Esophagus muscularis mucosa (tissue), 4 donors: ENCODE results near the gene RAVER2. TPM values are rescaled to one million over a fixed set of nuclear protein-coding genes. Genes with fewer than 3 reads are reported as not detected.

Source experiments
- DNase-seq: peaks from one replicate; pipeline ENCODE4 v3.0.0-alpha.2; 2017; ENCODE audit errors: extremely low spot score
- H3K27ac ChIP-seq, 4 donors: fragments of 200-600 bp; sonication (generic); replicated peaks in 1 of 4; 1 replicate in 3 of 4; 2 replicates in 1 of 4; pipeline ENCODE4 v1.5.1; 2016 to 2019; ENCODE audit warnings: mild to moderate bottlenecking in 1 of 4
- H3K27me3 ChIP-seq, 4 donors: fragments of 200-600 bp; sonication (generic); one replicate each; pipeline versions ENCODE4 v1.5.1 to v1.6.0; 2016 to 2019
- H3K36me3 ChIP-seq, 4 donors: fragments of 200-600 bp; sonication (generic); one replicate each; pipeline ENCODE4 v1.5.1; 2016 to 2019
- H3K4me1 ChIP-seq, 4 donors: fragments of 200-600 bp; sonication (generic); one replicate each; pipeline ENCODE4 v1.5.1; 2016 to 2019
- H3K4me3 ChIP-seq, 4 donors: fragments of 200-600 bp; sonication (generic); 1 replicate in 2 of 4; 2 replicates in 2 of 4; pipeline ENCODE4 v1.5.1; 2016 to 2019; ENCODE audit warnings: mild to moderate bottlenecking in 4 of 4, moderate library complexity in 1 of 4
- H3K9me3 ChIP-seq, 4 donors: fragments of 200-600 bp; sonication (generic); 1 replicate in 3 of 4; 2 replicates in 1 of 4; pipeline ENCODE4 v1.5.1; 2016 to 2019
- CTCF ChIP-seq, 3 experiments: fragments of 200-600 bp in 2 of 3; fragments of 450-650 bp in 1 of 3; sonication (generic) in 2 of 3; IDR thresholded peaks; one replicate each; pipeline ENCODE4 v1.5.1; 2017 to 2019; ENCODE audit warnings: antibody characterized with exemption in 3 of 3, mild to moderate bottlenecking in 2 of 3, moderate library complexity in 1 of 3
- EP300 ChIP-seq: sonication (generic); formaldehyde crosslinking; IDR thresholded peaks from one replicate; pipeline ENCODE4 v1.6.1; 2017; ENCODE audit warnings: antibody characterized with exemption
- POLR2A ChIP-seq: fragments of 450-650 bp; IDR thresholded peaks from one replicate; pipeline ENCODE4 v1.6.1; 2017; ENCODE audit warnings: antibody characterized with exemption, moderate library complexity, mild to moderate bottlenecking, low read depth
- POLR2AphosphoS5 ChIP-seq, 2 donors: sonication (generic); formaldehyde crosslinking; IDR thresholded peaks; one replicate each; pipeline ENCODE4 v1.6.1; 2017; ENCODE audit warnings: antibody characterized with exemption in 2 of 2
- WGBS: methylation state at CpG from one replicate; pipeline ENCODE4 v1.1.5; 2018; 5-methylcytosine and 5-hydroxymethylcytosine counted together
- intact Hi-C: fragments of 100-400 bp; cut with DNase I; formaldehyde crosslinking; loops from one replicate; pipeline ENCODE4 v1.15.1; 2023
- total RNA-seq, 4 donors: library from RNA; depleted of rRNA; stranded (reverse); fragments of >200 nt; gene quantifications; one replicate each; pipeline versions ENCODE4 v1.1.0 to v1.2.1, GENCODE V29; 2016

RAVER2 gene
- total RNA-seq, 4 donors from 2014 or later, result 17.9 to 30.2 (median 22.4) TPM

DNA sequence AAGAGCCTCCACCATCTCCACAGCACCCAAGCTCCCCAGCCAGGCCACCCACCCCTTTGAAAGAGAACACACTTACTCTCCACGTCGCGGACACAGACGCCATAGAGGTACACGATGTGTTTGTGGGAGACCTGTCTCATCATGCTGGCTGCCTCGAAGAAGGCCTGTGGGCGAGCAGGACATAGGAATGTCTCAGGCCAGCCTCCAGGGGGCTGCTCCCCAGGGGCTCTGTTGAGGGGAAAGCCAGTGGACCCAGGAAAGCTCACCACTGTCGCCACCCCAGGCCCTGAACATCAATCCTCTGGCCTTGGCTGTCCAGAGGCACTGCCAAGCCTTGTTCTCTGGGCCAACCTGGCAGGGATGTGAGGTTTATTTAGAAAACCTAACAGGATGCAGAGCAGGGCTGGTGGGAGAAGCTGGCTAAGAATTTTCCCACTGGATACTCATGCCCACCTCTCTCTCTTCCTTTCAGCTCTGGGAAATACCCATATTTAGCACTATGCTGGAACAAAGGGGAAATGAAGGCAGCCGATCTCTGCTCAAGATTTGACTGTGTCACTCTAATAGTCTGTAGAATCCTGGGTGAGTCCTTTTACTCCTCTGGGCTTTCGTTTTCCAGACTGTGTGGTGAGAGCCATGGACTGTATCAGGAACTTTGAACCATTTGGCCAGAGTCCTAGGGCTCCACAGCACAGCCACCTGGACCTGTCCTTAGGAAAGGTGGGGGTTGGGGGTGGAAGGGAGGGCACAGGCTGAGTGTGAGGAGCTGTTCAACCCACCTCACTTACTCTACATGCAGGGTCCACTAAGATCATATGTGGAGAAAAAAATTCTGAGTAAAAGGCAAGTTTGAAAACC, 101.9 kb downstream of the RAVER2 start:
- no peak for DNase-seq
- no peak overlapping the region for H3K4me3 ChIP-seq
- peaks cover 29 to 95% (median 85%) of the 10 kb centered on the region in 4 donors for H3K36me3 ChIP-seq
- H3K4me1 ChIP-seq, result peaks cover 0 to 10% (median 6%) of the 10 kb centered on the region in 4 donors
- intact Hi-C loops, result no loop called here
- H3K27me3 ChIP-seq, result no peaks in the 10 kb centered on the region
- H3K27ac ChIP-seq, result no peak overlapping the region
- 97% methylated on average over 10 of the region's 10 CpGs for WGBS
- no peaks in the 10 kb centered on the region for H3K9me3 ChIP-seq
- TF ChIP-seq EP300 (no peak), POLR2A (no peak), CTCF (IDR thresholded peaks at IDR 0.05) (no peak), POLR2AphosphoS5 (IDR thresholded peaks at IDR 0.05) (no peak)

DNA sequence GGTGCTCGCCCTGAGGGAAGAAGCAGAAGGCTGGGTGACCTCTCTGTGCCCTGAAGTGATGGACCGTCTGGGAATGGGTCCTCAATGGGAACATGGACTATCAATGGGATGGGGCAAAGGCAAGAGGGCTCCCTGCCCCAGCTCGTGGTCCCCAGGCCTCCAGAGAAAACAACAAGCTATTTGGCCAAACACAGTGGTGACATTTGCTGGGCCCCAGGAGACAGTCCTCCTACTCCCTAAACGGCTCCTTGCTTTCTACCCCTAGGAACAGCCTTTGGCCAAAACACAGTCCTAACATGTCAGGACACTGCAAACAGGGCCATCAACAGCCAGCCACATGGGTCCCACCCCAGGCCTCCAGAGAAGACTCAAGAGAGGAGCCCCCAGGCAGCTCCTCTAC, 102.8 kb downstream of the RAVER2 start:
- intact Hi-C loops, result no loop called here
- Histone ChIP-seq H3K4me3 (no peak overlapping the region), H3K4me1 (peaks cover 0 to 5% (median under 1%) of the 10 kb centered on the region in 4 donors), H3K27ac (no peak overlapping the region), H3K27me3 (no peaks in the 10 kb centered on the region), H3K36me3 (peaks cover 29 to 100% (median 89%) of the 10 kb centered on the region in 4 donors), H3K9me3 (no peaks in the 10 kb centered on the region)
- TF ChIP-seq POLR2A, result no peak
- no peak for TF ChIP-seq CTCF (IDR thresholded peaks at IDR 0.05)
- no peak for TF ChIP-seq POLR2AphosphoS5 (IDR thresholded peaks at IDR 0.05)
- no peak for TF ChIP-seq EP300
- DNase-seq, result no peak
- WGBS, result 94% methylated on average over 2 of the region's 4 CpGs

DNA sequence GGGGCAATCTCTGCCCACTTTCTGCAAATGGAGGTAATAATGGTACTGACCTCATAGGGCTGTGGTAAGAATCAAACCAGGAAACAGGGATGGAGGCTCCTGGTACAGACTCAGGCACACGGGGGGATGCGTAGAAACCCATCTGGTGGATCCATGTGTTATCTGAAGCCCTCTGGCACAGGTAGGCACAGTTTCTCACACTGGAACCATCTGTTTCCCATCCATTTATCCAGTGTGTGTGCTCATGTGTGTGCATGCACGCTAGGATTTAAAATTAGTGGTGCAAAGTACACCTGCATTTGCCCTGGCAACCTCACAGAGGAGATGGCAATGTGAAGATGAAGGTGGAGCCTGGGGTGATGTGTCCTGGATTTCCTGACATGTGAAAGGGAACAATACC, 103.3 kb downstream of the RAVER2 start:
- WGBS, result 93% methylated on average over 3 of the region's 3 CpGs
- no peaks in the 10 kb centered on the region for H3K27me3 ChIP-seq
- no peak overlapping the region for H3K4me3 ChIP-seq
- TF ChIP-seq POLR2AphosphoS5 (IDR thresholded peaks at IDR 0.05) (no peak), EP300 (no peak), POLR2A (no peak), CTCF (IDR thresholded peaks at IDR 0.05) (no peak)
- intact Hi-C loops, result no loop called here
- no peak for DNase-seq
- no peaks in the 10 kb centered on the region for H3K9me3 ChIP-seq
- H3K4me1 ChIP-seq, result peaks cover 0 to under 1% (median 0%) of the 10 kb centered on the region in 4 donors
- peaks cover 29 to 100% (median 91%) of the 10 kb centered on the region in 4 donors for H3K36me3 ChIP-seq
- no peak overlapping the region for H3K27ac ChIP-seq

DNA sequence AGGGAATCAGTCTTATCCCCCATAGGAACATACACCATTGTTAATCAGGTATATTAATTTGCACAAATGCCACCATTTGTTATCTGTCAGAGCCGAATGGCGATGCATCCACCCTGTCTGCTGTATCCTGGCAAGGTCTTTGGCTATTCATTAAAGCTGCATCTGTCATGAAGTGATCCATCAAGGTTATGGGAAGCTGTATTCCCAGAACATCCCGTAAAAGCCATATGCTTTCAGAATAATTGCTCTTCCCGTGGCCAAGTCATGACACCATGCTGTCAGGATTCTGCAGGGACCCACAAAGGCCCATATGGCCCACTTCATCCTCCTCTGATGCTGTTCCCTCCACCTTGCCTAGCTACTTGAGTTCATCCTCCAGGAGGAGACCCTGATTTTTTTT, 103.9 kb downstream of the RAVER2 start:
- 82% methylated on average over 4 of the region's 4 CpGs for WGBS
- peaks cover 28 to 100% (median 91%) of the 10 kb centered on the region in 4 donors for H3K36me3 ChIP-seq
- intact Hi-C loops, result no loop called here

More for the DNA sequence above, 103.9 kb downstream of the RAVER2 start:
- Histone ChIP-seq H3K4me1 (no peaks in the 10 kb centered on the region), H3K27ac (no peak overlapping the region), H3K27me3 (no peaks in the 10 kb centered on the region), H3K9me3 (no peaks in the 10 kb centered on the region), H3K4me3 (no peak overlapping the region)
- TF ChIP-seq CTCF (IDR thresholded peaks at IDR 0.05), result no peak
- TF ChIP-seq POLR2AphosphoS5 (IDR thresholded peaks at IDR 0.05), result no peak
- TF ChIP-seq POLR2A, result no peak
- TF ChIP-seq EP300, result no peak
- DNase-seq, result no peak
